ENCODE results near the gene XRCC4.

DNA sequence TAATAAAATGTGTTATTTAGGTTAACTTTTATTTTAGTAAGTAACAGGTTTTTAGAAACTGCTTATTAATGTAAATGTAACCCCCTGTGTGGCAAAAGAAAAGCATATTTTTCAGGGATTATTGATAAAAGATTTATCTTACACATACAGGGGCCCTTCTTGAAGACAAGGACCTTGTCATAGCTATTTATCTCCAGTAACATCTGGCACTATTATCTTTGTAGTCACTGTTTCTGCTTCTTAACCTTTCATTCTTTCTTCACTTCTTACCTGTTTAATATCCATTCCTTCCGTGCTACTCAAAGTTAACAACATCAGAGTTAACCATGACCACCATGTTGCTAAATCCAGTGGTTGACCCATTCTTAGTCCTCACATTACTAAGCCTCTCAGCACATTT lies 276.4 kb downstream of the XRCC4 start:
- TF ChIP-seq CTCF (IDR thresholded peaks at IDR 0.05) (no peak), EP300 (IDR thresholded peaks at IDR 0.05) (no peak)
